Hypothalamus (tissue), 51 donors: ENCODE measurements around the gene GPR39.

ENCODE experiments used
- DNase-seq, 51 donors: peaks; one replicate each; lab custom pipeline; 2025; lab: John Stamatoyannopoulos, UW

The GPR39 gene

GRCh38 chr2:132441051-132441450 lies 24.4 kb downstream of the GPR39 start:
- DNase-seq: no peak

DNA sequence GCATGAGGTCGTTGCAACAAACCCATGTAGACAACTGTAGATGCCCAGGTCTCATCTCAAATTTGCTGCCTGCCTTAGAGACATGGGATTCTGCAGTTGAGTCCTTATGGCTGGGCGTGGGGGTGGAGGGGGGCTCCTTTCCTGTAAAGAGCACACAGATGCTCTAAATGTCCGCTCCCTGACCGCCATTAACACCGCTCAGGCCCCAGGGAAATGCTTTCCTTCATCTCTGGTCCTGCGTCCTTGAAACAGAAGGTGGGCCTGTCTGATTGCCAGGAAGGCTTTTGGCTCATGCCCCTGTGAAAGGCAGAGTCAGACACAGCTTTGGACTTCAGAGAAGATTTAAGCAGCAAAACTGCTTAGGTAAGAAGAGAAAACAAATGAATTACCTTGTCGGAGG lies 25.7 kb downstream of the GPR39 start:
- no peak for DNase-seq

GRCh38 chr2:132443106-132443505 lies 26.5 kb downstream of the GPR39 start:
- no peak for DNase-seq

GRCh38 chr2:132446444-132446843 lies 29.8 kb downstream of the GPR39 start:
- no peak for DNase-seq

DNA sequence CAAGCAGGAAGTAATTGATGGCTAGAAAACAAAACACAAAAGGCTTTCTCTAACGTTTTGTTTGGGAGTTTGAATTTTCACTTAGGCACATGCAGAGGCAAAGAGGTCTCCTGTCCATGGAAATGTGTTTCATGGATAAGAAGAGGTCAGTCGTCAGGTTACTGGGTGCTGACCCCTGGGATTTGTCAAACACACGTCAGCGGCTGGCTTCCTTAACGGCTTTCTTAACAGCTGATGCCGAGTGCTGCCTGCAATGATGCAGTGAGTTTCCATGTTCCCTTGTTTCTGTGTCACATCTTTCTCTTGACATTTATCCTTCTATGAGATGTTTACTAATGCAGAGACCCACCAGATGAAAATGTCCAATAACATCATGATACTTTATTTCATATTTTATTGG lies 31.7 kb downstream of the GPR39 start:
- DNase-seq: peak in 1 of 51 donors; percentile 4

DNA sequence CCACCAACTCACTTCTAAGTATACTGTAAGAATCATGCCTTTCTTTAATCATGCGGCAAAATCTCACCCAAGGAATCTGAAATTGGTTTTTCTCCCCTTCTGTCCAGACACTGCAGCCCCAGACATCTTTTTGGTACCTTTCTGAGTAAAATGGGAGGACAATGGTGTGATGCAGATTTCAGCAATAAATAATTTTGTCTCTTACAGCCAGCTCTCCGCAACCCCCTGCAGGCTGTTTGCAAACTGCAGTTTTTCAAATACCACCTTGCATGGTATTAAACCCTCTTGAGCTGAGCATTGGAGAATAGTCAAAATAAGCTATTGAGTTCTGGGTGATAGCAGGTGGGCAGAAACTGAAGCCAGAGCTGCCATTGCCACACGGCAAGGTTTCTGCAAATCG lies 32.2 kb downstream of the GPR39 start:
- peak in 10 of 51 donors; percentile 2 to 22 (median 4) for DNase-seq

DNA sequence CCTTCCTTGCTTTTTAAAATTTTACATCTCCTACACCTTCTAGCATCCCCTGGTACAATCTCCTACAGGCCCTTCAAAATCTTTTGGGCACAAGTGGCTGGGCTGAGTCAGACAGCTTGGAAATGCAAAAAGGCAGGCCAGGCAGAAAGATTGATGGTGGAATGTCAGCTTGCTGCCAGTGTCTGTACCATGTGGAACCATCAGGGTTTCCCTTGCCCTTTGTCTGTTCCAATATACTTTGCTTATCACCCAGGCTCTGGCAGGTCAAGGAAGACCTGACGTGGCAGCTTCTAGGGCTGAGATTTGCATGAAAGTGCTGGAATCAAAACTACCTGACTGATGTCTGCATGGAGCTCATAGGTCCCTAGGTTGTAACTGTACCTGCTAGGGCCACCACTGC lies 33.3 kb downstream of the GPR39 start:
- DNase-seq: no peak

DNA sequence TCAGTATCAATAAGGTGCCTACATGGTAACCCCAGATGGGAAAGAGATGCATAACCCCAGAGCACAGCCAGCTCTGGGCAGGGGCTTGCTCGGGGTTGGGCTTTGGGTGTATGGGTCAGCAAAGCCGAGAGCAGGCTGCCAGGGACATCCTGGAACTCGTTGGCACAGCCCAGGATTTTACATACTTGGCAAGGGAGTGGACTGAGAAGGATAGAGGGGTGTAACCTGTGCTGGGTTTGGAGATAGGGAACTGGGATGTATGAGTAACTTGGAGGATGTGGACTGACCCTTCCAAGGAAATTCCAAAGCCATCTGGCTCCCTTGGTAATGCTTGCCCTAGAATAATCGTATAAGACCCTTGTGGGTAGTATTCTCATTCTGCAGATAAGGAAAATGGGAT lies 44.2 kb downstream of the GPR39 start:
- DNase-seq: no peak

GRCh38 chr2:132462236-132462635 lies 45.6 kb downstream of the GPR39 start:
- no peak for DNase-seq

GRCh38 chr2:132463719-132464118 lies 47.1 kb downstream of the GPR39 start:
- no peak for DNase-seq

DNA sequence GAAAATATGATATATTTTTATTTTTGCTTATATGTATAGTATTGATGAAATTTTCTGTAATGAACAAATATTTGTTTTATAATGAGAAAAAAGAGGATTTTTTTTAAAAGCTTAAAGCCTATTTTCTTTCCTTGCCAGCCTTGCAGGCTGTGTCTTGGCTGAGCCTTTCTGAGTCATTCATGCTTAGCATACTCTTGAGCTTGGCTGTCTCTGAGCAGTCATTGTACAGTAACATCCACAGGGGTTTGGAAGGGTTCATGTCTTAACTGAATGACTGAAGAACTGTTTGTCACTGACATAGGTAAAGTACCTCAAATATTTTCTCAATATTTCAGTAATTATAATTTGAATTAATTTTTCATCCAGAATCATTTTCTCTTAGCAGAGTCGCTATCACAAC lies 49.3 kb downstream of the GPR39 start:
- DNase-seq: no peak

- no peak for DNase-seq
Observed at GRCh38 chr2:132466428-132467028, 49.9 kb downstream of the GPR39 start.

DNA sequence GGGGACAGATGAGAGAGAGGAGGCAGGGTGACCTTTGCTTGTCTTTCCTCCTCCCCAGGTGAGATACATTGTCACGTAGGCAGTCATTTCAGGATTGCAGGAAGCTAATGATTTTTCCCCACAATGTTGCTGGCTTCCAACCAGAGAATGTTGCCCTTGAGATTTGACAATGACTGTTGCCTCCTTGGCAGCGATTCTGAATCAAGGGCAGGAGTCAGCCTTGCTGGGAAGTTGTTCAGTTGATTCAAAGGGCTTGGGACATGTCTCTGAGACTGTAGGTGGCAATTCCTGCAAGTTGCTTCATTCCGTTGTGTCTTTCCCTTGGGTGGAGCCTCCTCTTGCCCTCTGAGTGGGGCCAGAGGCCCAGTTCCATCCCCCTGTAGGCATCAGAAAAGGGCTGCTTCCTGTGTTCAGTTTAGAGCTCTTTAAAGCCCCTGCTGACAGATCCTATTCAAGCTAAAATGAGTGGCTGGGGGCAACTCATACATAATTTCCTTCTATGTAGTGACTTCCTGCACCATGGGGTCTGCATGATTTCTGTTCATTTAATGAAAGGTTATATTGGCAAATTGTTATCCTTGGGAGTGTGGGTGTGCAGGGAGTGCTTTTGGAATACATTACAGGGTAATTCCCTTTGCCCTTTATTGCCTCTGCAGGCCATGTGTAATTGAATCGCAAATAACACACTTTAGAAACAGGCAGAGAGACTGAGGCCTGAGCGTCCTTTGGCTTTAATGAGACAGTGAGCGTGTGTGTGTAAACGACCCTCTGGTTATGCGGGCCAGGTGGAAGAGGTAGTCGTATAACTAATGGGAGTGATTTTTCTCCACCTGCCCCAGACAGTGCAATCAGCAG lies 52.4 kb downstream of the GPR39 start:
- no peak for DNase-seq

GRCh38 chr2:132470746-132471145 lies 54.1 kb downstream of the GPR39 start:
- DNase-seq: no peak

GRCh38 chr2:132473174-132473883 lies 56.7 kb downstream of the GPR39 start:
- DNase-seq: no peak

DNA sequence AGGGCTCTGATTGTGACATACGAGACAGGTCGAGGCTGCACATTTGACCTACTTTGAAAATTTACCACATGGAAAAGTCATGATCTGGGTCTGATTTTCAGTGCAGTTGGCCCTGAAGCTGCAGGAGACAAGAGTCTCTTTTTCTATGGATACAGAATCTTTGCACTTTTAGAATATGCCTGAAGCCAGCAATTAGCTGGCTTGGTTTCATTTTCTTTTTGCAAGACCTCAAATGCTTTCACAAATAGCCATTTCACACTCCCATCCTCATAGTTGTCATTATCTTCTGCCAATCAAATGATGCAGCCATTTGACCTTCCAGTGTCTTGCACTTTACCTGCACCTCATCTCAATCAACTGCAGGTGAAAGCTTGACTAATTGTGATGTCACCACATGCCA lies 59.0 kb downstream of the GPR39 start:
- no peak for DNase-seq

- DNase-seq: no peak
Observed at GRCh38 chr2:132477436-132477835, 60.8 kb downstream of the GPR39 start.

- DNase-seq: no peak
Observed at GRCh38 chr2:132477962-132478361, 61.4 kb downstream of the GPR39 start.

- DNase-seq: no peak
Observed at GRCh38 chr2:132478461-132479105, 62.0 kb downstream of the GPR39 start.

DNA sequence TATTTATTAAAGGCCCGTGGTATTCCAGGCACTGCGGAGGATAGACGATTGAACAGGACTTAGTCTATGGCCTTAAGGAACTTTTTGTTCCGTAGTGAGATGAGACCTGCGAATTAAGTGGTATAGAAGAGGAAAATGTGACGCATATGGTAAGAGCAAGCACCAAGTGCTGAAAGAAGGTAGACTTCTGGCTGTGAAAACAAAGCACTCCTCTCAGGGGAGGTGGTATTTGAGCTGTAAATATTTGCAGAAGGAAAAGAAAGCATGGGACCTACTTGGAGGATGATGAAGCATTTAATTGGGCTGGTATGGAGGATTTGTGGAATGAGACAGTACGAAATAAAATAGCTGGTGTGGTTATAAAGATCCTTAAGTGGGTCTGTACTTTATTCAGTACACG lies 62.5 kb downstream of the GPR39 start:
- DNase-seq: no peak

GRCh38 chr2:132482821-132483220 lies 66.2 kb downstream of the GPR39 start:
- no peak for DNase-seq
